Endothelial cell of umbilical vein (primary cell): ENCODE results near the gene EVA1A. TPM values are rescaled to one million over a fixed set of nuclear protein-coding genes. Genes with fewer than 3 reads are reported as not detected.

ENCODE experiments used
- BruUV-seq: library from RNA; stranded (reverse); fragments of 400-500 nt; replicated peaks from 2 replicates; lab custom pipeline; 2021; lab: Mats Ljungman, UMichigan
- CTCF ChIA-PET: fragments of 300-600, 350-600 bp; sonication (Branson Sonifier 250); formaldehyde crosslinking; loops from one replicate; lab custom pipeline; 2021; ENCODE audit warnings: antibody characterized with exemption, inconsistent platforms; lab: Charles Lee
- POLR2A ChIA-PET: fragments of 300-600, 350-600 bp; sonication (Branson Sonifier 250); formaldehyde crosslinking; loops from one replicate; lab custom pipeline; 2021; ENCODE audit warnings: antibody characterized with exemption, inconsistent platforms; lab: Charles Lee
- DNase-seq: peaks from one replicate; pipeline ENCODE4 v3.0.0-alpha.2; 2011; ENCODE audit warnings: low read depth, low spot score
- FAIRE-seq: peaks from 2 replicates; lab custom pipeline; 2011; peaks lifted over from hg19 to GRCh38; lab: Jason Lieb, UNC
- H2AFZ ChIP-seq: 2 replicates; pipeline ENCODE4 v1.6.0; 2012; ENCODE audit warnings: low read depth, low read length, control low read depth, inconsistent platforms
- H3K27ac ChIP-seq: 2 replicates; pipeline ENCODE4 v1.5.1; 2011; ENCODE audit warnings: low read depth, mild to moderate bottlenecking, control low read depth, low read length, moderate library complexity; ENCODE audit not compliant: insufficient read depth
- H3K27me3 ChIP-seq, 2 experiments: 2 replicates each; pipeline versions ENCODE4 v1.6.0 to v1.6.1; 2011; ENCODE audit warnings: low read length in 2 of 2, mixed read lengths in 1 of 2; ENCODE audit not compliant: control insufficient read depth in 2 of 2, insufficient read depth in 2 of 2
- H3K36me3 ChIP-seq, 2 experiments: 2 replicates in 1 of 2; 3 replicates in 1 of 2; pipeline ENCODE4 v1.5.1; 2011; ENCODE audit warnings: low read length in 2 of 2, mild to moderate bottlenecking in 1 of 2, moderate library complexity in 1 of 2; ENCODE audit not compliant: control insufficient read depth in 2 of 2, insufficient read depth in 2 of 2; ENCODE audit errors: extremely low read depth in 1 of 2
- H3K4me1 ChIP-seq: 3 replicates; pipeline ENCODE4 v1.5.1; 2011; ENCODE audit warnings: mild to moderate bottlenecking, low read length; ENCODE audit not compliant: control insufficient read depth, insufficient read depth; ENCODE audit errors: extremely low read depth
- H3K4me2 ChIP-seq: 2 replicates; pipeline ENCODE4 v1.6.1; 2011; ENCODE audit warnings: low read length, control low read depth, mixed read lengths; ENCODE audit not compliant: insufficient read depth
- H3K4me3 ChIP-seq, 3 experiments: fragments of 200-600 bp in 1 of 3; sonication (generic), shearing (Covaris generic) in 1 of 3; replicated peaks in 1 of 3; 2 replicates each; pipeline ENCODE4 v1.5.1; 2011 to 2016; ENCODE audit warnings: control low read depth in 3 of 3, low read length in 3 of 3, mild to moderate bottlenecking in 2 of 3, inconsistent platforms in 1 of 3, low read depth in 1 of 3, moderate library complexity in 1 of 3; ENCODE audit not compliant: insufficient read depth in 1 of 3
- H3K79me2 ChIP-seq: 2 replicates; pipeline ENCODE4 v1.6.0; 2012; ENCODE audit warnings: low read length, inconsistent platforms; ENCODE audit not compliant: control insufficient read depth, insufficient read depth
- H3K9ac ChIP-seq: replicated peaks from 2 replicates; pipeline ENCODE3; 2011; ENCODE audit warnings: low read length, control low read depth; ENCODE audit not compliant: insufficient read depth; ENCODE audit errors: extremely low read depth
- H3K9me1 ChIP-seq: replicated peaks from 3 replicates; pipeline ENCODE4 v1.6.0; 2011; ENCODE audit warnings: mild to moderate bottlenecking, low read length; ENCODE audit not compliant: control insufficient read depth, insufficient read depth; ENCODE audit errors: extremely low read depth
- H3K9me3 ChIP-seq: replicated peaks from 2 replicates; pipeline ENCODE4 v1.5.1; 2012; ENCODE audit warnings: low read length, inconsistent platforms; ENCODE audit not compliant: control insufficient read depth, insufficient read depth
- H4K20me1 ChIP-seq: replicated peaks from 2 replicates; pipeline ENCODE3; 2011; ENCODE audit warnings: mild to moderate bottlenecking, low read length; ENCODE audit not compliant: control insufficient read depth, insufficient read depth; ENCODE audit errors: extremely low read depth
- CTCF ChIP-seq, 2 donors: IDR thresholded peaks; 1 replicate in 1 of 2; 2 replicates in 1 of 2; pipeline ENCODE4 v1.5.1; 2011; ENCODE audit warnings: low read length in 2 of 2, mild to moderate bottlenecking in 2 of 2, moderate library complexity in 2 of 2, control low read depth in 1 of 2, inconsistent platforms in 1 of 2, low read depth in 1 of 2; ENCODE audit not compliant: insufficient read depth in 1 of 2; ENCODE audit errors: extremely low read depth in 1 of 2
- FOS ChIP-seq: IDR thresholded peaks from 2 replicates; pipeline ENCODE4 v1.6.1; 2011; ENCODE audit warnings: mild to moderate bottlenecking, low read length, moderate library complexity, borderline replicate concordance; ENCODE audit not compliant: insufficient read depth
- MAX ChIP-seq: IDR thresholded peaks from 2 replicates; pipeline ENCODE4 v1.6.1; 2011; ENCODE audit not compliant: insufficient read depth, insufficient read length
- POLR2A ChIP-seq: IDR thresholded peaks from 2 replicates; pipeline ENCODE4 v1.6.1; 2012; ENCODE audit warnings: low read depth, mild to moderate bottlenecking, control low read depth, low read length
- POLR2AphosphoS5 ChIP-seq: IDR thresholded peaks from 2 replicates; pipeline ENCODE4 v1.6.1; 2012; ENCODE audit warnings: low read depth, mild to moderate bottlenecking, control low read depth, low read length, moderate library complexity; ENCODE audit not compliant: insufficient read depth
- dilution Hi-C: fragments of 300-500 bp; cut with MboI; formaldehyde crosslinking; loops from one replicate; pipeline ENCODE4 v1.15.0; 2019; ENCODE audit warnings: low sequenced_read_pairs; ENCODE audit not compliant: extremely low pct_ligation_motif_present
- intact Hi-C: fragments of 100-400 bp; cut with micrococcal nuclease; formaldehyde crosslinking; loops from one replicate; pipeline ENCODE4 v1.10.0; 2022
- polyA plus RNA-seq, 4 experiments: library from polyadenylated mRNA; depleted of rRNA in 3 of 4; stranded (reverse) in 3 of 4; unstranded in 1 of 4; fragments of >200 nt; gene quantifications; 2 replicates each; pipeline versions ENCODE4 v1.2.1 to v1.2.3, GENCODE V29; 2011 to 2012; ENCODE audit warnings: missing spikeins in 1 of 4
- total RNA-seq: library from RNA; stranded (reverse); gene quantifications from 2 replicates; pipeline ENCODE4 v1.2.3, GENCODE V29; 2021

EVA1A gene
- total and polyA plus RNA-seq, 2 donors (not counting 3 experiments of a cell fraction or from before 2014, with no cell fraction given) = 52.6 to 66.5 TPM

- Histone ChIP-seq H3K9me3 (no peaks in the 10 kb centered on the region), H3K4me3 (no peak overlapping the region), H3K79me2 (peaks cover 36% of the 10 kb centered on the region), H3K4me2 (no peak overlapping the region), H3K36me3 (peaks cover 4% of the 10 kb centered on the region in 2 experiments), H3K4me1 (peaks cover 12% of the 10 kb centered on the region), H3K9ac (no peak overlapping the region), H2AFZ (no peak overlapping the region), H3K27ac (peak overlapping the region; percentile 51), H3K9me1 (peaks cover 3% of the 10 kb centered on the region), H4K20me1 (peaks cover 7% of the 10 kb centered on the region), H3K27me3 (no peaks in the 10 kb centered on the region)
- TF ChIP-seq POLR2AphosphoS5 (no peak), POLR2A (no peak), FOS (no peak), CTCF (IDR thresholded peaks at IDR 0.05; ENCODE audit: extremely low read depth in 1 of 2, insufficient read depth in 1 of 2, low read depth in 1 of 2, low read length in 2 of 2) (no peak), MAX (no peak)
- intact Hi-C loops (loop anchor here (1.0 to 5.0 kb wide), 2 partner anchors 44 to 80 kb away; no protein-coding TSS in a partner anchor), dilution Hi-C loops (no loop called here)
- no TSS peak for BruUV-seq
- peak; percentile 69 for FAIRE-seq
- CTCF ChIA-PET = interaction anchor here (0.7 to 1.3 kb wide), 5 partner anchors 8 to 61 kb away, joined by 3 read pairs; partner anchors contain the start of gene EVA1A
- POLR2A ChIA-PET = no interaction called here
- peak; percentile 40 for DNase-seq
Observed at GRCh38 chr2:75547345-75548035, 13.2 kb downstream of the EVA1A start.
